HEK293T (cell line): Measurements from ENCODE around the gene DLG1.

Source experiments
- ELF4 ChIP-seq: fragments of 450-650 bp; IDR thresholded peaks from 2 replicates; pipeline ENCODE4 v1.6.1; 2017; ENCODE audit warnings: antibody characterized with exemption
- FOXM1 ChIP-seq: fragments of 450-650 bp; IDR thresholded peaks from 2 replicates; pipeline ENCODE4 v1.6.1; 2017; ENCODE audit warnings: mild to moderate bottlenecking, borderline replicate concordance
- HDGF ChIP-seq: fragments of 450-650 bp; IDR thresholded peaks from 2 replicates; pipeline ENCODE4 v1.6.1; 2017; ENCODE audit warnings: antibody characterized with exemption, borderline replicate concordance

DNA sequence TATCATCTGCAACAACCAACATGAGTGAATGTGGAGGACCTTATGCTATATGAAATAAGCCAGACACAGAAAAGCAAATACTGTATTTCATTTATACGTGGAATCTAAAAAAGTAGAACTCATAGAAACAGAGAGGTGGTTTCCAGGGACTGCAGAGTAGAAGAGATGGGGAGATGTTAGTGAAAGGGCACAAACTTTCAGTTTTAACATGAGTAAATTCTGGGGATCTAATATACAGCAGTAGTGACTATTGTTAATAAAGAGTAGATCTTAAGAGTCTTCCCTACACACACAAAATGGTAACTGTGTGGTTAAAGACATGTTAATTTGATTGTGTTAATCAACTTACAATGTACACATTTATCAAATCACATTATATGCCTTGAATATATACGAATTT lies 247.9 kb downstream of the DLG1 start:
- TF ChIP-seq FOXM1 (no peak), ELF4 (no peak), HDGF (no peak)
